HG03520 (cell line): Measurements from ENCODE around the gene OR5AR1.
"Not testable (repeated sequence)": the region's sequence is repeated elsewhere in the genome, so short reads cannot be mapped to it uniquely, and the experiment has no call there.

Source experiments
- ATAC-seq: cut with Tn5 transposase; IDR thresholded peaks from one replicate; pipeline ENCODE4 v1.9.1; 2021; ENCODE audit warnings: mild to moderate bottlenecking, moderate library complexity; ENCODE audit not compliant: unreplicated experiment

OR5AR1 gene

DNA sequence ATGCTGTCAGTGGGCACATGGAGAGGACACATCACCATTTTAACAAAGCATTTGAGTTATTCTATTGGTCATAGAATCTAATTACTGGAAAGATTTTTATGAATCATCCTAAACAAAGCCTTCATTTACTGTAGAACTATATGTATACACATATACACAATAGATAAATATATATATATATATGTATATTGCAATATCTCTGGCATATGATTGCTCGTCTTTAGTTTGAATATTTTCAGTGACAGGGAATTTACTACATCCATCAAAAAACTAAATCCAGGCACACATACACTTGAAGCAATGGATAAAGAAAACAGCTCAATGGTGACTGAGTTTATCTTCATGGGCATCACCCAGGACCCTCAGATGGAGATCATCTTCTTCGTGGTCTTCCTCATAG, at the start of gene OR5AR1:
Gene OR5AR1 (plus strand): TSS at position 301 of the 400 bp plus-strand sequence. CDS start 0 bp downstream, at position 301.
- ATAC-seq = no peak

- ATAC-seq = peak; percentile 77
Observed at GRCh38 chr11:56624661-56625110, 38.8 kb upstream of the OR5AR1 start.

GRCh38 chr11:56625946-56626345, 37.5 kb upstream of the OR5AR1 start:
- no peak for ATAC-seq

- no peak for ATAC-seq
Observed at GRCh38 chr11:56632329-56632728, 31.2 kb upstream of the OR5AR1 start.

- ATAC-seq = no peak
Observed at GRCh38 chr11:56636861-56637260, 26.6 kb upstream of the OR5AR1 start.

- ATAC-seq = no peak
Observed at GRCh38 chr11:56637500-56637899, 26.0 kb upstream of the OR5AR1 start.

DNA sequence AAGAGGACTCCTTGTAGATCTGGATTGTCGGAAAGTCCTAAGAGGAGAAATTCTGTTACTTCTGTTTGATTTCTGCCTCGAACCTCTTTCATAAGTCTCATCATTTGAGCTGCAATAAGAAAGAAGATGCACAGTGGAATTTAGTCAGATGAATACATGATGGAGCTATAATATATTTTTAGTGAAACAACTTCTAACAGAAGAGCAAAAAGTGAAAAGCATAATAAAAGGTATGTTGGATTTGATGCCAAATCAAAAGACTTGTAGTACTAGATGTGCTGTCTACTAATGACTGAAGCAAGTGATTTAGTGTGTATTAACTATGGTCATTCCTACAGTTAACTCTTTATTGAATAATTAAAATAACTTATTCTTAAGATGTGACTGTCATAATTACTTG, 21.1 kb upstream of the OR5AR1 start, which contains the start of gene OR5AP2:
Gene OR5AP2 (minus strand): TSS at position 101 of the 400 bp plus-strand sequence. CDS start 0 bp downstream, at position 101.
- no peak for ATAC-seq

GRCh38 chr11:56659755-56660154, 3.7 kb upstream of the OR5AR1 start:
- ATAC-seq = no peak

DNA sequence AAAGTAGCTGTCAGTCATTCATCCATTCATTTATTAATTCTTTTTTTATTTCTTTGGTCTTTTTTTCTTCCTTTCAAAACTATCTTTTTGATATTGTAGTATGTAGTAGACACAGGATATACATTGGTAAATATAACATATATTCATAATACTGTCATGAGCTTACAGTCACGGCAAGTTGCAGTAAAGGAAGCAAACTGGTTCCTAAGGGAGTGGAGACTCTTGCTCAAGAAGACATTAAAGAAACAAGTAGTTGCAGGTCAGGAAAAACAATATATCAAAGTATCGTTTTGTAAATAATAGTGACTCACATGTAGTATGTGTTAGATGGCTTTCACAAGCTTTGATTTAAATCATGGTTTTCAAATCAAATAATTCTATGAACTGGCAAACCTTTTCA, 7.5 kb downstream of the OR5AR1 start:
- ATAC-seq = no peak

GRCh38 chr11:56688554-56689100, 25.1 kb downstream of the OR5AR1 start:
- no peak for ATAC-seq

GRCh38 chr11:56691179-56691578, 27.7 kb downstream of the OR5AR1 start:
- ATAC-seq = not testable (repeated sequence)

DNA sequence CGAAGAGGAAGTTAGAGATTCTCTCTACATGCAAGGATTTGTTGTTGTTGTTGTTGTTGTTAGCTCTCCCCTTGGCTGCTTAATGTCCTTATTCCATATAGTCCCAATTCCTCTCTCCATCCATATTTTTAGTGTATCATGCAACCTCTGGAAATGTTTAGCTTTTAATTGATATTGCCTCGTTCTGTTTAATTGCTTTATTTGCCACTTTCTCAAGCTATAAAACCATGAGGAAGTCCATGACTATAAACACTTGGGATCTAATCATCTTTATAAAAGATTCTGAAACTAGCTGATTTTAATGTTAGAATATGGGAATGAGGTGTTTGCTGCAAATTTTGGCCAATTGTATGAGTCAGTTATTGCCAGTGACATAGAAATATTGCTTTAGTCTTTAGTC, 29.9 kb downstream of the OR5AR1 start:
- no peak for ATAC-seq

DNA sequence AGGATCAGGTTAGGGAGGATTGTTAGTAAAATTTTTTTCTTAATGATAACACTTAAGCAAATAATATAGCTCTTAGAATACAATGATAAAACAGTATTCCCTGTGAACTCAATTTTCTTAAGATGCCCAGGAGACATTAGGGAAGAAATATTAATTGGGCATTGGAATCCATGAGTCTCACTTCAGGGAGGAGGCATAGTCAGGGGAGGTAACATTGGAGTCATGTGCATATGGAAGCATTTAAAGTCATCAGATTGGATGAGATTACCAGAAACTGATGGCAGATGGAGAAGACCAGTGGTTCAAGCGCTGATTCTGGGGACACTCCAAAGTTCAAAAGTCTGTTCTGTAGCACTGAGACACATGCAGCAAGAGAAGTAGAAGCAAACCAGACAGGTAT, 35.3 kb downstream of the OR5AR1 start, which contains the start of gene OR9G1:
Gene OR9G1 (plus strand): TSS at position 301 of the 400 bp plus-strand sequence. CDS start 1,293 bp downstream, outside the sequence.
- ATAC-seq = no peak

DNA sequence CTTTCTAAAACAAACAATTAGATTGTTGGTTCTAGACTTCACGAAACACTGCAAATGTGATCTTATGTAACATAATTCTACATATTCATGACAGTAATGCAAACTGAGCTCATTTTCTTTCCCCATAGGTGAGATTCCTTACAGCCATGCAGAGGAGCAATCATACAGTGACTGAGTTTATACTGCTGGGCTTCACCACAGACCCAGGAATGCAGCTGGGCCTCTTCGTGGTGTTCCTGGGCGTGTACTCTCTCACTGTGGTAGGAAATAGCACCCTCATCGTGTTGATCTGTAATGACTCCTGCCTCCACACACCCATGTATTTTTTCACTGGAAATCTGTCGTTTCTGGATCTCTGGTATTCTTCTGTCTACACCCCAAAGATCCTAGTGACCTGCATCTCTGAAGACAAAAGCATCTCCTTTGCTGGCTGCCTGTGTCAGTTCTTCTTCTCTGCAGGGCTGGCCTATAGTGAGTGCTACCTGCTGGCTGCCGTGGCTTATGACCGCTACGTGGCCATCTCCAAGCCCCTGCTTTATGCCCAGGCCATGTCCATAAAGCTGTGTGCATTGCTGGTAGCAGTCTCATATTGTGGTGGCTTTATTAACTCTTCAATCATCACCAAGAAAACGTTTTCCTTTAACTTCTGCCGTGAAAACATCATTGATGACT, 36.9 kb downstream of the OR5AR1 start:
- ATAC-seq = no peak

GRCh38 chr11:56700914-56701485, 37.5 kb downstream of the OR5AR1 start:
- ATAC-seq = no peak

DNA sequence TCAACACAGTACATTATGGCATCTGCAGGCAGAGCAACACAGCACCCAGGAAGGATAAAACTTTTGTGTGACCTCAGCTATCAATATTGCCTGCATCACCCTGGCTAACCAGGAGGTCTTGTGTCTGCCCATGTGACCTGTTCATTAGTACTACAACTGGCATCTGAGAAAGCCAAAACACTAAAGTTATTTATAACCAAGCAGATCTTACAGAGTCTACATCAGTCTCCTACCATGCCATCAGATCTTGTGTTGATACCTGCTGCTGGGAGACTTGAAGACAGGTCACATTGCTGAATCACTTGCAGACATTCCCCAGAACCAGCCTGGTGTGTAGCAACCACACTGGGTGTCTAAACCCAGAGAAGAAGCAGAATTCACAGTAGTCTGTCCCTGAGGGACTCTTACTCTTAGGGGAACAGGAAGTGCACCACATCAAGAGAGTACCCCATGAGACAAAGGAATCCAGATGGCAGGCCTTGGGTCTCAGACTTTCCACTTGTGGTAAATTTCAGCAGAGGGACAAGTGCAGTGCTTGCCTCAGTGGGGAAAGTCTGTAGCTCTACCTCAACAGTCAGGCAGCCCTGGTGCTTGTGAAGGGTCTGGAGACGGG, 42.4 kb downstream of the OR5AR1 start:
- ATAC-seq = no peak

DNA sequence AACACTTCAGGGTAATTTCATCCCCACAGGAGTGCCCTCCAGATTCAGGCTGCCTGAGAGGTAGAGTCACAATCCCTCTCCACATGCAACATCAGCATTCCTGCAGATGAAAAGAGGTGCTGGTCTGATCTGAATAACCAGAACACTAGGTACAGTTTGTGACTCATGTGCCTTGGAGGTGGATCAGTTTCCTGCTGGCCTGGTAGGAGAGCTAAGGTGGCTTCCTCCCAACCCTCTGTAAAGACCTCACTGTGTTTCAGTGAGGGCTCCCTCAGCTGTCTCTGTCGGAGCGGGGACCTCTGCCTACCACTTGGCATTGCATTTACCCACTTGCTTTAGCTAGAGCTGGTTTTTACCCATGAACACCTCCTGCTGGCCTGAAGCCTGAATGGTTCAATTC, 43.0 kb downstream of the OR5AR1 start:
- ATAC-seq = no peak

DNA sequence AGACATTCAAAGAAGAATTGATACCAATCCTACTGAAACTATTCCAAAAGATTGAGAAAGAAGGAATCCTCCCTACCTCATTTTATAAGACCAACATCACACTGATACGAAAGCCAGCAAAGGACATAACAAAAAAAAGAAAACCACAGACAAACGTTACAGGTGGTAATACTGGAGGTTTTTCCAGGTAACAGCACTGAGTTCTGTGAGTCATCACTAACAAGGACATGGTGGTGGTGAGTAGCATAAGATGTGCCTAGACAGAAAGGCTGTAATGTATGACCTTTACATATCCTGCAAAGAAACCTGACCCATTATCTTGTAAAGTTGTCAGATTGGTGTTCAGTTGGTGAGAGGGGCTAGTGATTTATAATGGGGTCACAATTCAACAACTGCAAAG, 50.7 kb downstream of the OR5AR1 start:
- no peak for ATAC-seq
